ENCODE measurements around the gene MRPL2.

The MRPL2 gene

GRCh38 chr6:43059168-43060033 is at the start of gene MRPL2, which contains the start of gene KLC4:
Gene MRPL2 (minus strand): TSS chr6:43059434. CDS start chr6:43059381, 53 bp downstream.
Gene KLC4 (plus strand): TSS chr6:43059631. CDS start chr6:43061336, 1,705 bp downstream.
- peak; percentile 89 for DNase-seq

GRCh38 chr6:43107344-43108062 is 48.3 kb upstream of the MRPL2 start:
- no peak for DNase-seq

GRCh38 chr6:43105538-43106222 is 46.4 kb upstream of the MRPL2 start:
- no peak for DNase-seq

GRCh38 chr6:43103253-43103876 is 44.1 kb upstream of the MRPL2 start:
- DNase-seq = no peak

- DNase-seq = no peak
Observed at GRCh38 chr6:43101497-43101896, 42.3 kb upstream of the MRPL2 start.

- DNase-seq = no peak
Observed at GRCh38 chr6:43097502-43097901, 38.3 kb upstream of the MRPL2 start.

GRCh38 chr6:43097098-43097489 is 37.9 kb upstream of the MRPL2 start:
- no peak for DNase-seq

- DNase-seq = no peak
Observed at GRCh38 chr6:43096451-43097097, 37.3 kb upstream of the MRPL2 start.

- no peak for DNase-seq
Observed at GRCh38 chr6:43095939-43096338, 36.7 kb upstream of the MRPL2 start.

- DNase-seq = no peak
Observed at GRCh38 chr6:43093436-43094289, 34.4 kb upstream of the MRPL2 start.

GRCh38 chr6:43092635-43093034 is 33.4 kb upstream of the MRPL2 start:
- DNase-seq = no peak

GRCh38 chr6:43091436-43091991 is 32.3 kb upstream of the MRPL2 start:
- no peak for DNase-seq

GRCh38 chr6:43091020-43091419 is 31.8 kb upstream of the MRPL2 start:
- no peak for DNase-seq

- no peak for DNase-seq
Observed at GRCh38 chr6:43090559-43090956, 31.3 kb upstream of the MRPL2 start.

GRCh38 chr6:43089874-43090558 is 30.8 kb upstream of the MRPL2 start:
- no peak for DNase-seq

GRCh38 chr6:43089467-43089866 is 30.2 kb upstream of the MRPL2 start:
- DNase-seq = no peak

GRCh38 chr6:43088654-43089056 is 29.4 kb upstream of the MRPL2 start:
- no peak for DNase-seq

- no peak for DNase-seq
Observed at GRCh38 chr6:43086022-43086658, 26.9 kb upstream of the MRPL2 start.

- DNase-seq = no peak
Observed at GRCh38 chr6:43082806-43083655, 23.8 kb upstream of the MRPL2 start.

Data from GOT3 (cell line).